OCI-LY7 (cell line): ENCODE measurements around the gene CPNE4. TPM values are rescaled to one million over a fixed set of nuclear protein-coding genes. Genes with fewer than 3 reads are reported as not detected.

Source experiments
- BruUV-seq: library from RNA; stranded (reverse); fragments of 400-500 nt; replicated peaks from 2 replicates; lab custom pipeline; 2021; lab: Mats Ljungman, UMichigan
- CTCF ChIA-PET: fragments of 300-600 bp; sonication (Branson Sonifier 250); formaldehyde crosslinking; loops from one replicate; lab custom pipeline; 2022; ENCODE audit warnings: antibody characterized with exemption; ENCODE audit not compliant: unreplicated experiment; lab: Charles Lee
- POLR2A ChIA-PET: fragments of 300-600 bp; sonication (Branson Sonifier 250); formaldehyde crosslinking; loops from one replicate; lab custom pipeline; 2022; ENCODE audit warnings: antibody characterized with exemption; lab: Charles Lee
- DNase-seq: peaks from one replicate; pipeline ENCODE4 v3.0.0-alpha.2; 2015; ENCODE audit warnings: low spot score
- H2AFZ ChIP-seq: fragments of 200-600 bp; sonication (generic), shearing (Covaris generic); 2 replicates; pipeline ENCODE4 v1.6.1; 2014; ENCODE audit warnings: mild to moderate bottlenecking, antibody characterized with exemption, low read length, moderate library complexity
- H3K27ac ChIP-seq: fragments of 200-600 bp; sonication (generic); 2 replicates; pipeline ENCODE4 v1.5.1; 2014; ENCODE audit warnings: mixed run types, low read depth, mild to moderate bottlenecking, moderate library complexity, low read length, inconsistent platforms; ENCODE audit not compliant: poor library complexity, severe bottlenecking
- H3K36me3 ChIP-seq: fragments of 200-600 bp; sonication (generic); 2 replicates; pipeline ENCODE4 v1.6.1; 2014; ENCODE audit warnings: mild to moderate bottlenecking, antibody characterized with exemption, low read length, moderate library complexity, mixed read lengths; ENCODE audit not compliant: insufficient read depth
- H3K4me1 ChIP-seq: fragments of 200-600 bp; sonication (generic); 2 replicates; pipeline ENCODE4 v1.5.1; 2014; ENCODE audit warnings: mild to moderate bottlenecking, low read length; ENCODE audit not compliant: insufficient read depth, poor library complexity, severe bottlenecking
- H3K4me2 ChIP-seq: fragments of 200-600 bp; sonication (generic); 2 replicates; pipeline ENCODE4 v1.6.1; 2014; ENCODE audit warnings: mild to moderate bottlenecking, low read length
- H3K4me3 ChIP-seq: fragments of 200-600 bp; sonication (generic); 2 replicates; pipeline ENCODE4 v1.5.1; 2014; ENCODE audit warnings: mild to moderate bottlenecking, low read depth, low read length; ENCODE audit not compliant: poor library complexity, severe bottlenecking
- H3K79me2 ChIP-seq: fragments of 200-600 bp; sonication (generic); 2 replicates; pipeline ENCODE4 v1.6.1; 2016; ENCODE audit warnings: low read depth, mild to moderate bottlenecking, low read length, moderate library complexity, mixed read lengths; ENCODE audit not compliant: insufficient read depth
- H3K9me2 ChIP-seq: fragments of 200-600 bp; sonication (generic); 2 replicates; pipeline ENCODE4 v1.6.1; 2016; ENCODE audit warnings: mild to moderate bottlenecking, low read length, mixed read lengths; ENCODE audit not compliant: insufficient read depth
- H3K9me3 ChIP-seq: fragments of 200-600 bp; sonication (generic); 2 replicates; pipeline ENCODE4 v1.6.1; 2014; ENCODE audit warnings: mild to moderate bottlenecking, mixed run types, low read length, mixed read lengths
- H4K20me1 ChIP-seq: fragments of 200-600 bp; sonication (generic); 2 replicates; pipeline ENCODE4 v1.6.1; 2014; ENCODE audit warnings: mild to moderate bottlenecking, antibody characterized with exemption, low read length, moderate library complexity, mixed read lengths; ENCODE audit not compliant: insufficient read depth
- EZH2phosphoT487 ChIP-seq: fragments of 200-600 bp; sonication (generic); IDR thresholded peaks from 2 replicates; pipeline ENCODE4 v1.6.1; 2018; ENCODE audit warnings: low read depth, borderline replicate concordance, mild to moderate bottlenecking, mixed run types, antibody characterized with exemption, low read length, moderate library complexity, mixed read lengths
- intact Hi-C: fragments of 100-400 bp; cut with micrococcal nuclease; formaldehyde crosslinking; loops from one replicate; pipeline ENCODE4 v1.10.0; 2022; ENCODE audit not compliant: unreplicated experiment
- total RNA-seq, 2 experiments: library from RNA; depleted of rRNA in 1 of 2; stranded (reverse); fragments of >200 nt in 1 of 2; shearing (Covaris generic) in 1 of 2; gene quantifications; 2 replicates each; pipeline ENCODE4 v1.2.3, GENCODE V29; 2014 to 2022
- TF ChIP-seq, protein P1 (sequence below): fragments of 200-600 bp; sonication (generic); conservative IDR thresholded peaks from 2 replicates; pipeline ENCODE4 v1.5.1; 2014; ENCODE audit warnings: mild to moderate bottlenecking, antibody characterized with exemption, low read length, moderate library complexity, mixed read lengths

Gene CPNE4
- total RNA-seq, 2 experiments from 2014 or later: not detected

DNA sequence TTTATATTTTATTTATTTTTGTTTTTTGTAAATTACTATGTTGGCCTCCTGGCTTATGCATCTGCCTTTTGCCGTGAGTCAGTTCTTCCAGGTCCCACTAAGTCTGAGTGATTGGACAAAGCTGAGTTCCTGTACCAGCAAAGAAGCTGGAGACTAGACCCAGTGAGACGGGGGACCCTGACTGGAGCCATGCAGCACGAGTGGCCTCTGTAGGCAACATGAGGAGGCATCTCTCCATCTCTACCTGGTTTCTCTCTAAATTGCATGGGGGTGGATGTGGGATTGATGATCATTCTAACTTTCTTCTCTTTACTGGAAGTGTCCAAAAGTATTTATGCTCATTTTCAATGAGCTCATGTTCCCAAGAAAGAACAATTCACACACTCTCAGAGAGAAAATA lies 376.7 kb downstream of the CPNE4 start:
- H3K36me3 ChIP-seq: no peaks in the 10 kb centered on the region
- no peaks in the 10 kb centered on the region for H3K4me1 ChIP-seq
- intact Hi-C loops: no loop called here
- BruUV-seq: no TSS peak
- H3K4me3 ChIP-seq: no peak overlapping the region
- no peak overlapping the region for H3K4me2 ChIP-seq
- H3K79me2 ChIP-seq: no peaks in the 10 kb centered on the region
- no peak overlapping the region for H2AFZ ChIP-seq
- H3K9me2 ChIP-seq: no peaks in the 10 kb centered on the region
- ChIA-PET CTCF (no interaction called here), POLR2A (interaction anchor here (0.7 to 1.2 kb wide), 3 partner anchors 8 to 24 kb away, joined by 3 to 5 read pairs (median 4); no protein-coding TSS in a partner anchor)
- no peaks in the 10 kb centered on the region for H4K20me1 ChIP-seq
- TF ChIP-seq EZH2phosphoT487: no peak
- TF ChIP-seq, protein P1, sequence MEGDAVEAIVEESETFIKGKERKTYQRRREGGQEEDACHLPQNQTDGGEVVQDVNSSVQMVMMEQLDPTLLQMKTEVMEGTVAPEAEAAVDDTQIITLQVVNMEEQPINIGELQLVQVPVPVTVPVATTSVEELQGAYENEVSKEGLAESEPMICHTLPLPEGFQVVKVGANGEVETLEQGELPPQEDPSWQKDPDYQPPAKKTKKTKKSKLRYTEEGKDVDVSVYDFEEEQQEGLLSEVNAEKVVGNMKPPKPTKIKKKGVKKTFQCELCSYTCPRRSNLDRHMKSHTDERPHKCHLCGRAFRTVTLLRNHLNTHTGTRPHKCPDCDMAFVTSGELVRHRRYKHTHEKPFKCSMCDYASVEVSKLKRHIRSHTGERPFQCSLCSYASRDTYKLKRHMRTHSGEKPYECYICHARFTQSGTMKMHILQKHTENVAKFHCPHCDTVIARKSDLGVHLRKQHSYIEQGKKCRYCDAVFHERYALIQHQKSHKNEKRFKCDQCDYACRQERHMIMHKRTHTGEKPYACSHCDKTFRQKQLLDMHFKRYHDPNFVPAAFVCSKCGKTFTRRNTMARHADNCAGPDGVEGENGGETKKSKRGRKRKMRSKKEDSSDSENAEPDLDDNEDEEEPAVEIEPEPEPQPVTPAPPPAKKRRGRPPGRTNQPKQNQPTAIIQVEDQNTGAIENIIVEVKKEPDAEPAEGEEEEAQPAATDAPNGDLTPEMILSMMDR: no peak
- no peak overlapping the region for H3K27ac ChIP-seq
- H3K9me3 ChIP-seq: no peaks in the 10 kb centered on the region
- DNase-seq: no peak

DNA sequence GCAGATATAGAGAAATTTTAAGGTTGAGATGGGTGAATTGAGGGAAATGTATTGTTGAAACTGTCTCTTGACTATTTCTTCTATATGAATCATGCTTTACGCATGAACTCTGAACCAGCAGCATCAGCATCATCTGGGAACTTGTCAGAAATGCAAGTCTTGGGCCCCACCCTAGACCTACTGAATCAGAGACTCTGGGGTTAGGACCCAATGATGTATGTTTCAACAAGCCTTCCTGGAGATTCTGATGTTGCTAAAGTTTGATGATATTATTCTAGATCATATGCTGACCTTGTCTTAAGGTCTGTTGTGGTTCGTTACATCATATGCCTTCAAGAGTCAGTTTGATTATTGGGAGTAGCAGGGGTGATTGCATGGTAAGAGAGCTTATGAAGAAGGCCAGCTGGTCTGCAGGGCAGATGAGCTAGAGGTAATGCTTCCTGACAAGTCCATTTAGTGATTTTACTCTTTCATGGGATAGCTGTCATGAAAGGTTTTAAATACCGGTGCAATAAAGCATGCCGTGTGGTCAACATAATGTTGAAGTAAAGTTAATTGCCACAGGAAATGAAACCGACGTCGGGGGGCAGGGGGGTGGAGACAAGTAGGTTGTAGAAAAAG lies 379.6 kb downstream of the CPNE4 start:
- CTCF ChIA-PET: no interaction called here
- BruUV-seq: no TSS peak
- Histone ChIP-seq H3K36me3 (no peaks in the 10 kb centered on the region), H2AFZ (no peak overlapping the region), H3K9me3 (no peaks in the 10 kb centered on the region), H3K4me3 (no peak overlapping the region), H3K9me2 (no peaks in the 10 kb centered on the region), H3K4me2 (no peak overlapping the region), H3K79me2 (no peaks in the 10 kb centered on the region), H3K27ac (no peak overlapping the region), H4K20me1 (no peaks in the 10 kb centered on the region), H3K4me1 (no peaks in the 10 kb centered on the region)
- no peak for DNase-seq
- intact Hi-C loops: no loop called here
- no peak for TF ChIP-seq EZH2phosphoT487
- TF ChIP-seq, protein P1: no peak
- POLR2A ChIA-PET: interaction anchor here (0.6 kb wide), 1 partner anchor 1307 kb away, joined by 4 read pairs; no protein-coding TSS in a partner anchor

DNA sequence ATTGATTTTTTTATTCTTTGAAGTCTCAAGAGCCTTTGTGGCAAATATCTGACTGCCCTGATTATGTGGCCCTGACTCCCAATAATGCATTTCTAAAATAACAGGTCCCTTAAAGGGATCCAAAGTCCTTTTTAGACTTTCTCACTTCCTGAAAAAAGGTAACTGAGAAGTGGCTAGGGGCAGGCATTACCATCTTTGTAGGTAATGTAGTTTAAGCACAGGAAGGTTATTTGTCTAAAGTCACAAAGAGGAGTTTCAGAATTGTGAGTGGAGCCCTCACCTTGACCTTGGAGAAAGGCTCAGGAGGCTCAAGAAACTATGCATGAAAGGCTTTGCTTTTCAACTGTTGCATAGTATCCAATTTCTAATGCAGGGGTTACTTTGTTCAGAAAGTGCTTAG lies 389.2 kb downstream of the CPNE4 start:
- H4K20me1 ChIP-seq: no peaks in the 10 kb centered on the region
- no peak overlapping the region for H3K27ac ChIP-seq
- no peaks in the 10 kb centered on the region for H3K9me2 ChIP-seq
- H3K79me2 ChIP-seq: no peaks in the 10 kb centered on the region
- ChIA-PET CTCF (no interaction called here), POLR2A (no interaction called here)
- no peaks in the 10 kb centered on the region for H3K36me3 ChIP-seq
- no peak overlapping the region for H3K4me3 ChIP-seq
- no peaks in the 10 kb centered on the region for H3K9me3 ChIP-seq
- H3K4me2 ChIP-seq: no peak overlapping the region
- no TSS peak for BruUV-seq
- TF ChIP-seq, protein P1: no peak
- TF ChIP-seq EZH2phosphoT487: no peak
- no peak overlapping the region for H2AFZ ChIP-seq
- no peak for DNase-seq
- no peaks in the 10 kb centered on the region for H3K4me1 ChIP-seq
- intact Hi-C loops: no loop called here
